Left cardiac atrium (tissue), 4 donors: ENCODE data around the gene ZNF688. TPM values are rescaled to one million over a fixed set of nuclear protein-coding genes. Genes with fewer than 3 reads are reported as not detected.

ENCODE experiments used
- ATAC-seq, 2 donors: fragments of 200-7000 bp; cut with Tn5 transposase; one replicate each; pipeline ENCODE4 v1.9.1; 2020; ENCODE audit warnings: mild to moderate bottlenecking in 2 of 2, moderate library complexity in 2 of 2
- DNase-seq: peaks from one replicate; pipeline ENCODE4 v3.0.0-alpha.2; 2020
- intact Hi-C, 2 donors: fragments of 100-400 bp; cut with DNase I; formaldehyde crosslinking; loops; one replicate each; pipeline versions ENCODE4 v1.14.1 to v1.15.1; 2022 to 2023
- long read RNA-seq: library from polyadenylated mRNA; unstranded; transcript quantifications from one replicate; pipeline ENCODE4 v2.0.0, GENCODE V29; 2021
- total RNA-seq, 2 donors: library from RNA; stranded (reverse); fragmentation: NEBNext Ultra II Directional; extraction: Animal tissue kit (Norgen Biotek cat#: 25700); gene quantifications; one replicate each; pipeline ENCODE4 v1.2.1, GENCODE V29; 2021
- donor health status: DM: no; HTN: yes; CAD: no.
- donor health status: DM: no; HTN: yes; CAD: no; lungs with severe emphysema.
- donor health status: DM: yes; HTN: yes; CAD: no.
- donor health status: Dilated cardiomyopathy.

The ZNF688 gene
- total RNA-seq = 10 to 100 TPM in 1 of 2 donors, 1 to 10 TPM in 1; 7.9 to 12.5 TPM
- long read RNA-seq, partial matches to known transcripts = 0 of 1 reads
- long read RNA-seq, other reads (novel, unspliced or antisense) = 1 of 1 reads

GRCh38 chr16:30571445-30572322 is at the start of gene ZNF688:
Gene ZNF688 (minus strand): TSS chr16:30571714. CDS start chr16:30571629, 85 bp downstream.
- peak; percentile 96 for DNase-seq
- ATAC-seq = peak; percentile 90 to 93
- intact Hi-C loops = loop anchor here in 1 of 2 donors (5.0 kb wide), 1 partner anchor 44 kb away; the partner anchor contains the start of gene ZNF768

- ATAC-seq (no peak), DNase-seq (no peak)
- intact Hi-C loops = no loop called here
These were observed 48.7 kb upstream of the ZNF688 start for GRCh38 chr16:30620169-30620568.

DNA sequence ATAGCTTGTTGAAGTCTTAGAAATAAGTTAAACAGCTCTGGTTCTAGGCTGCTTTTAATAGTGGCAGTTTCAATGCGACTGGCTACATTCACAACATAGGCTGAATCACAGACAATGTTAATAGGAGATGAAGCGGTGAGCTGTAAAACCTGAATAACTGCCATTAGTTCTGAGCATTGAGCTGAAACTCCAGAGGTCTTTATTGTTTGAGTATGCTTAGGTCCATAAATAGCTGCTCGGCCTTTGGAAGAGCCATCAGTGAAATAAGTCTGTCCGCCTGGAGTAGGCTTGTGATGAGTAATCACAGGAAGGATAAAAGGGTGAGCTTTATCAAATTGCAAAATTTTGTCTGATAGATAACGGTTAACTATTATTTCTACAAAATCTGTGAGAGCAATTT is 48.1 kb upstream of the ZNF688 start:
- no peak for DNase-seq
- no peak for ATAC-seq
- intact Hi-C loops = no loop called here

DNA sequence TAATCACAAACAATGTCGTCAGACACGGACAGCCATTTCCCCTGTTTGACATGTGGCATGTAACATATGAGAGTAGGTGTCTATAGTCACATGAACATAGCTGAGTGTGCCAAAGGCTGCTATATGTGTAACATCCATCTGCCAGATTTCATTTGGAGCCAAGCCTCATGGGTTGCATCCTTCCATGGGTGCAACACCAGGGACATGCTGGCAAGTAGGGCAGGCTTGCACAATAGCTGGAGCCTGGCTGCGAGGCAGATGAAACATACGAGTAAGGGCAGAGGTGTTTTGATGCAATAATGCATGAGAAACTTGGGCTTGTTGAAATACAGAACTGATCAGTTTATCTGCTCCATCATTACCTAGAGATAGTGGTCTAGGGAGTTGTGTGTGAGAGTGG is 47.7 kb upstream of the ZNF688 start:
- ATAC-seq (no peak), DNase-seq (no peak)
- intact Hi-C loops = no loop called here

DNA sequence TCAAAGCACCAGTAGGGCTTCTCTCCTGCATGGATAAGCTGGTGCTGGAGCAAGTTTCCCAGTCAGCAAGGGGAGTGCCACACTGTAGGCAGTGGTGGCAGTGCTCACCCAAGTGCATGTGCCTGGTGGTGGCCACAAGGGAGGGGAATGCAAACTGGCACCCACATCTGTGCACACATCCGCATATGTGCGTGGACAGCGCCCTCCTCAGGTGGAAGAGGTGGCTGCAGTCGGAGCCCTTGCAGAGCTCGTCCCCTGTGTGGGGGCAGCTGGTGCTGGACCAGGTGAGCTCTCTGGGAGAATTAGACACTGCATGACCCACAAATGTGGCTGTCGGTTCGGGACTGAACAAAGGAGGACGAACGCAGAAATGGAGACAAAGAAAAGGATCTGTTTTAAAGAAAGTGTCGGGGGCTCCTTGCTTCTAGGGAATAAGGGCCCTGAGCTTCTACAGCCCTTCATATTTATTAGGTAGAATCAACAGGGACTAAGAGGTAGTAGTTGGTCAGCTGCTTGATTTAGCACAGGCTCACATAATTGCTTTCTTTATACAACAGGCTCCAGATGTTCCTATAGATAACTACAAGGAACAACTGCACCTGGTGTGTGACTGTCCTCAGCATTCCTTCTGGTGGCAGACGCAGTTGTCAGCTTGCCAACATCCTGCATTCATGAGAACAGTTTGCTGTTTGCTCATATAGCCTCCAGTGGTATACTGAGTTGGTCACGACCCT is 44.0 kb upstream of the ZNF688 start:
- intact Hi-C loops = no loop called here
- peak; percentile 30 to 43 for ATAC-seq
- DNase-seq = peak; percentile 39

DNA sequence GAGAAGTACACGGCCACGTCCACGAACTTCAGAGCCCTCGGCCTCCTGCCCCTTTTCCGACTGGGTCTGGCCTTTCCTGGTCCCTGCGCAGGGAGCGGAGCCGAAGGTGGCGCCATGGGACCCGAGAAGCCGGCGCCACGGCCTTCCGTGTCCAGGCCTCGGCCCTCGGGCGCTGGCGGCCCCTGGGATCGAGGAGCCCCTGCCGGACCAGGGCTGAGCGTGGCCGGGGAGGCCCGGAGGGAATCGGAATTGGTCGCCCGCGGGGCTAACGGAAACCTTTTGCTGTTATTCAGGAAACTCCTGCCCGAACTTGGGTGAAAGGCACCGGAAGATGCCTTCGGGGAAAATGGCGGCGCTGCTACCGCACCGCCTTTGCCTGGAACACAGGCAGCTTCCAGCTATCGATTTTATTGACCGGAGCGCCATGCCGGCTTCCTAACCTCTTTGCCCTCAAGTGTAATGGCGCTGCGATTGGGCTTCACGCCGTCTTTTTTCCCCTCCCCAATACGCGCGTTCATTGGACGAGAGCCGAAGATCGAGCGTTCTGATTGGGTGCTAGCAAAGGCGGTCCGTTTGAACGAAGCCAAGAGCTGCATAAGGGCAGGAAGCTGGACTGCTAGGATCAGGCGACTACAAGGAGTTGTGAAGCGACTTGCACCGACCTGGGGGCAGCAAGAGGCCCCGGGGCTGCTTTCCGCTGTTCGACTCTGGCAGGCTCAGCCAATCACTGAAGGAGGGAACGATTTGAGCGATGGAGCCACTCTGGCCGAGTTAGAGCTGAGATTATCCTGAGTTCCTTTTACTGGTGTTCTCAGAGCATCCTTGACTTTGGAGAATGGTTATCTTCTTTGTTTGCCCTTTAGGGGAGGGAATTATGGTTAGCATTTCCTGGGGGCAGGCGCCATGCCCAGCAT is 38.7 kb upstream of the ZNF688 start, which contains the start of gene ZNF689:
Gene ZNF689, minus strand, starts transcription at position 464 of the 914 bp plus-strand sequence. Its CDS starts 348 bp downstream, at position 116.
- intact Hi-C loops = loop anchor here in 1 of 2 donors (10.0 kb wide), 1 partner anchor 155 kb away; no protein-coding TSS in a partner anchor

GRCh38 chr16:30609002-30609925 is 37.8 kb upstream of the ZNF688 start:
- intact Hi-C loops = loop anchor here in 1 of 2 donors (10.0 kb wide), 1 partner anchor 154 kb away; no protein-coding TSS in a partner anchor
- peak; percentile 58 to 81 for ATAC-seq
- DNase-seq = peak; percentile 63

More for the DNA sequence above, 38.7 kb upstream of the ZNF688 start, which contains the start of gene ZNF689:
- DNase-seq = peak; percentile 93
- ATAC-seq = peak; percentile 99

GRCh38 chr16:30606004-30606403 is 34.5 kb upstream of the ZNF688 start:
- DNase-seq = no peak
- no peak for ATAC-seq
- intact Hi-C loops = loop anchor here in 1 of 2 donors (10.0 kb wide), 1 partner anchor 151 kb away; no protein-coding TSS in a partner anchor

DNA sequence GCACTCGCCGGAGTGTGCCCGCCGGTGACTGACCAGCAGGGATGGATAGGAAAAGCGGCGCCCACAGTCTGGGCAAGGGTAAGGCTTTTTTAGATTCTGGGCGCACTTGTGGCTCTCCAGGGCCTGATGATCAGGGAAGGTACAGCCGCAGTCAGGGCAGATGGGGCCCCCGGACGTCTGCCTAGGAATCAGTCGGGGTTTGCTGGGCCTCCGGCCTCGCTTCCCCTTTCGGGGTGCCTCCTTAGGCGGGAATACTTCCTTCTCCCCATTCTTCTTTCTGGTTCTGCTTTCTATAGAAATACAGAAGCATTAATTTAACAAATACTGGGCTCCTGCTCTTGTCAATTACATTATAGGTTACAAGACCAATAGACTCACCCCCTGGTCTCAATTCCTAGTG is 33.6 kb upstream of the ZNF688 start:
- peak; percentile 33 for DNase-seq
- ATAC-seq = no peak
- intact Hi-C loops = loop anchor here in 1 of 2 donors (10.0 kb wide), 1 partner anchor 150 kb away; no protein-coding TSS in a partner anchor

DNA sequence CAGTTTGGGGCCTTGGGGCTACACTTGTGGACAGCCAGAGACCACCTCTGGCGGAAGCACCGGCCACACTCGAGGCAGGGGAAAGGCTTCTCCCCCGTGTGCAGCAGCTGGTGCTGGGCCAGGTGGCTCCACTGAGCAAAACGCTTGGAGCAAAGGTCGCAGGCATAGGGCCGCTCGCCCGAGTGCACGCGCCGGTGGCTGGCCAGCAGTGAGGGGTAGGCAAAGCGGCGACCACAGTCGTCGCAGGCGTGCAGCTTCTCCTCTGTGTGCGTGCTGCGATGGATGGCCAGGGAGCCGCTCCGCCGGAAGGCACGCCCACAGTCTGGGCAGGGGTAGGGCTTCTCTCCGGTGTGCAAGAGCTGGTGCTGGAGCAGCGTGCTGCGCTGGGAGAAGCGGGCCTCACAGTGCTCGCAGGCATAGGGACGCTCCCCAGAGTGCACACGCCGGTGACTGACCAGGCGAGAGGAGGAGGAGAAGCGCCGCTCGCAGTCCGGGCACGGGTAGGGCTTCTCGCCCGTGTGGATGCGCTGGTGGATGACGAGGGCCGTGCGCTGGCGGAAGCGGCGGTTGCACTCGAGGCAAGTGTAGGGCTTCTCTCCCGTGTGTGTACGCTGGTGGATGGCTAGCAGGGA is 32.9 kb upstream of the ZNF688 start:
- no peak for ATAC-seq
- DNase-seq = no peak
- intact Hi-C loops = loop anchor here in 1 of 2 donors (10.0 kb wide), 1 partner anchor 150 kb away; no protein-coding TSS in a partner anchor

- ATAC-seq (no peak), DNase-seq (no peak)
- intact Hi-C loops = loop anchor here in 1 of 2 donors (10.0 kb wide), 1 partner anchor 149 kb away; no protein-coding TSS in a partner anchor
These were observed 32.4 kb upstream of the ZNF688 start for GRCh38 chr16:30603945-30604315.

DNA sequence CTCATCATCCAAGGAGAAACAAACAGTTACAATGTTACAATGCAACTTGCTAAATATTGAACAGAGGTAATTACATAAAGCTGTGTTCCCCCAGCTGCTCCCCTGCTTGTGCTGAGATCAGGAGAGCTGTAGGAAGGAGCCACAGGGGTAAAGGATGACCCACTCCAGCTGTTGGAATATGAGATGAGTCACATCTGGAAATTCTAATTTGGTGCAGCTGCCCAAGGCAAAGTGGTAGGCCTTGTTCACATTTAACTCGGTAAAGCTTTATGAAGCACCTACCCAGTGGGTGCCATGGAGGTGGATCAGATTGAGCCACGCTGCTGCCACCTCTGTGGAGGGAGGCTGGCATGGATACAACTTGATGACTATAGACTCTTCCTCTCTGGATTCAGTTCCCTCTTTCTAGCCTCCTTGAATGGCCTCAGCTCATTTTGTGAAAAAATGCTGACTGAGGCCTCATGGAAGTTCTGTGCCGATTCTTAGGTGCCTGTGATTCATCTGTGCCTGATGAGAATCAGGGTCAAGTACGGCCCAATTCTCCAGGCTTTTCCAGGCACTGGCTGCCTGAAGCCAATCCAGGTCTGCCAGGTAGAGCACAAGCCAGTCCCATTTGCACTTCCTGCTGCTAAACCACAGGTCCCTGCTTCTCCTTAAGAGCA is 31.2 kb upstream of the ZNF688 start:
- ATAC-seq = peak in 1 of 2 donors; percentile 51
- intact Hi-C loops = loop anchor here in 1 of 2 donors (10.0 kb wide), 1 partner anchor 148 kb away; no protein-coding TSS in a partner anchor
- no peak for DNase-seq

GRCh38 chr16:30601966-30602365 is 30.5 kb upstream of the ZNF688 start:
- DNase-seq (no peak), ATAC-seq (no peak)
- intact Hi-C loops = loop anchor here in 1 of 2 donors (10.0 kb wide), 1 partner anchor 147 kb away; no protein-coding TSS in a partner anchor

GRCh38 chr16:30600929-30601328 is 29.4 kb upstream of the ZNF688 start:
- no peak for DNase-seq
- intact Hi-C loops = loop anchor here in 1 of 2 donors (10.0 kb wide), 1 partner anchor 146 kb away; no protein-coding TSS in a partner anchor
- ATAC-seq = no peak

DNA sequence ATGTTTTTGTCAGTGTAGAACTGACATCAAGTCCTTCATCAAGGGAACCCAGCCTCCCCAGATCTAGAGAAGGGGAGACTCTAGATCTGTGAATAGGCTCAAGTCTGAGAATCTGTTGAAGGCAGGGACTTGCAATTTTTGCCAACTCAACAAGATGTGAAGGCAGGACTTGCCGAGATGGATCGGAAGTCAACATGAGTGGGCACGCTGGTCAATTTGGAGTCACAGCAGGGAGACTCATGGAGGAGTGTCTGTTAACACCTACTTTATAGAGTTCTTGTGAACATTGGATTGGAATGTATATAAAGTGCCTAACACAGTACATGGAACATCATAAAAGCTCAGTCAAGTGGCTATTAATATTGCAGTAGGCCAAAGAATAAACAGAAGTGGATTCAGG is 28.7 kb upstream of the ZNF688 start:
- intact Hi-C loops = loop anchor here in 1 of 2 donors (10.0 kb wide), 1 partner anchor 145 kb away; no protein-coding TSS in a partner anchor
- DNase-seq = no peak
- ATAC-seq = no peak

- ATAC-seq (no peak), DNase-seq (no peak)
- intact Hi-C loops = no loop called here
These were observed 21.4 kb upstream of the ZNF688 start for GRCh38 chr16:30592871-30593270.
